ENCODE results near the gene SARDH.

- TF ChIP-seq EZH2 (IDR thresholded peaks at IDR 0.05; ENCODE audit: borderline replicate concordance, insufficient read depth, low read depth, low read length, poor library complexity, severe bottlenecking) = no peak
- TF ChIP-seq, protein P1, sequence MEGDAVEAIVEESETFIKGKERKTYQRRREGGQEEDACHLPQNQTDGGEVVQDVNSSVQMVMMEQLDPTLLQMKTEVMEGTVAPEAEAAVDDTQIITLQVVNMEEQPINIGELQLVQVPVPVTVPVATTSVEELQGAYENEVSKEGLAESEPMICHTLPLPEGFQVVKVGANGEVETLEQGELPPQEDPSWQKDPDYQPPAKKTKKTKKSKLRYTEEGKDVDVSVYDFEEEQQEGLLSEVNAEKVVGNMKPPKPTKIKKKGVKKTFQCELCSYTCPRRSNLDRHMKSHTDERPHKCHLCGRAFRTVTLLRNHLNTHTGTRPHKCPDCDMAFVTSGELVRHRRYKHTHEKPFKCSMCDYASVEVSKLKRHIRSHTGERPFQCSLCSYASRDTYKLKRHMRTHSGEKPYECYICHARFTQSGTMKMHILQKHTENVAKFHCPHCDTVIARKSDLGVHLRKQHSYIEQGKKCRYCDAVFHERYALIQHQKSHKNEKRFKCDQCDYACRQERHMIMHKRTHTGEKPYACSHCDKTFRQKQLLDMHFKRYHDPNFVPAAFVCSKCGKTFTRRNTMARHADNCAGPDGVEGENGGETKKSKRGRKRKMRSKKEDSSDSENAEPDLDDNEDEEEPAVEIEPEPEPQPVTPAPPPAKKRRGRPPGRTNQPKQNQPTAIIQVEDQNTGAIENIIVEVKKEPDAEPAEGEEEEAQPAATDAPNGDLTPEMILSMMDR (IDR thresholded peaks at IDR 0.05) = no peak
Observed at GRCh38 chr9:133690081-133690561, 48.0 kb downstream of the SARDH start.
